Heart left ventricle (tissue), 13 donors: ENCODE measurements around the gene ZBTB8A.

Experiments used
- CTCF ChIP-seq, 12 donors: fragments of 200-600 bp; sonication (generic) in 4 of 12; IDR thresholded peaks; one replicate each; pipeline versions ENCODE4 v1.5.0 to v1.8.0; 2018 to 2022; ENCODE audit warnings: antibody characterized with exemption in 12 of 12, mild to moderate bottlenecking in 5 of 12
- POLR2A ChIP-seq, 2 donors: fragments of 450-650 bp; IDR thresholded peaks; one replicate each; pipeline ENCODE4 v1.6.1; 2017; ENCODE audit warnings: antibody characterized with exemption in 2 of 2, mild to moderate bottlenecking in 2 of 2, moderate library complexity in 2 of 2
- donor health status: ischemic (EF 13 %, LVEDD 7.1; RV severe dilation, severe dysfunction).
- donor health status: DM: no; HTN: yes; CAD: no.
- donor health status: DM: no; HTN: no; CAD: no.
- donor health status: ischemic (EF 25% LVEDD 6.9; RV normal size, moderate dysfunction).
- donor health status: ischemic (EF 25% LVEDD 5.7; RV mildly dilated, moderate dysfunction).
- donor health status: ischemic (EF 35%, LVEDD 5.7; RV mildly dilated, moderate dysfunction).
- donor health status: nonischemic (EF 11% LVEDD 7.7; RV severe dilation, severe dysfunction).
- donor health status: DM: yes; HTN: yes; CAD: no.
- donor health status: PGD.
- donor health status: ischemic (EF 29% LVEDD 5.4; RV normal size, mild dysfunction).
- donor health status: nonischemic (EF 23%, LVEDD 6.1; RV moderate dilation, normal function).

GRCh38 chr1:32494711-32495337 is 44.4 kb upstream of the ZBTB8A start:
- TF ChIP-seq CTCF (IDR thresholded peaks at IDR 0.05) (no peak), POLR2A (IDR thresholded peaks at IDR 0.05) (no peak)
